ENCODE data around the gene SCUBE3.

DNA sequence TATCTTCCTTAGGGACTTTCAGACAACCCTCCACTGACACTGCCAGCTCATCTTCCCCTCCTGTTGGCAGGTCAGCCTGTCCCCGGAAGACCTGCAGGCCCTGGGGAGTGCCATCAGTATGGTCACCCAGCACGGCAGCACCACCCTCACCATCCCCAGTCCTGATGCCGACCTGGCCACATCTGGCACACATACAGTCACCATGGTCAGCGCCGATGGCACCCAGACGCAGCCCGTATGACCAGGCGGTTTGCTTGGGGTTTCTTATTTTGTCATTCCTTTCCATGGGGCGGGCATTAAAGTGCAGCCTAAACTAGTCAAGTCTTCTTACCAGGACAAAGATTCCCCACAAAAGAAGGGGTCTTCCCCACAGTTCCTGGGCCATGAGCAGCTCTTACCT, 79.9 kb downstream of the SCUBE3 start:
- TF ChIP-seq, protein P1, sequence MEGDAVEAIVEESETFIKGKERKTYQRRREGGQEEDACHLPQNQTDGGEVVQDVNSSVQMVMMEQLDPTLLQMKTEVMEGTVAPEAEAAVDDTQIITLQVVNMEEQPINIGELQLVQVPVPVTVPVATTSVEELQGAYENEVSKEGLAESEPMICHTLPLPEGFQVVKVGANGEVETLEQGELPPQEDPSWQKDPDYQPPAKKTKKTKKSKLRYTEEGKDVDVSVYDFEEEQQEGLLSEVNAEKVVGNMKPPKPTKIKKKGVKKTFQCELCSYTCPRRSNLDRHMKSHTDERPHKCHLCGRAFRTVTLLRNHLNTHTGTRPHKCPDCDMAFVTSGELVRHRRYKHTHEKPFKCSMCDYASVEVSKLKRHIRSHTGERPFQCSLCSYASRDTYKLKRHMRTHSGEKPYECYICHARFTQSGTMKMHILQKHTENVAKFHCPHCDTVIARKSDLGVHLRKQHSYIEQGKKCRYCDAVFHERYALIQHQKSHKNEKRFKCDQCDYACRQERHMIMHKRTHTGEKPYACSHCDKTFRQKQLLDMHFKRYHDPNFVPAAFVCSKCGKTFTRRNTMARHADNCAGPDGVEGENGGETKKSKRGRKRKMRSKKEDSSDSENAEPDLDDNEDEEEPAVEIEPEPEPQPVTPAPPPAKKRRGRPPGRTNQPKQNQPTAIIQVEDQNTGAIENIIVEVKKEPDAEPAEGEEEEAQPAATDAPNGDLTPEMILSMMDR (IDR thresholded peaks at IDR 0.05; ENCODE audit: poor library complexity, severe bottlenecking): no peak
- TF ChIP-seq, protein P2, sequence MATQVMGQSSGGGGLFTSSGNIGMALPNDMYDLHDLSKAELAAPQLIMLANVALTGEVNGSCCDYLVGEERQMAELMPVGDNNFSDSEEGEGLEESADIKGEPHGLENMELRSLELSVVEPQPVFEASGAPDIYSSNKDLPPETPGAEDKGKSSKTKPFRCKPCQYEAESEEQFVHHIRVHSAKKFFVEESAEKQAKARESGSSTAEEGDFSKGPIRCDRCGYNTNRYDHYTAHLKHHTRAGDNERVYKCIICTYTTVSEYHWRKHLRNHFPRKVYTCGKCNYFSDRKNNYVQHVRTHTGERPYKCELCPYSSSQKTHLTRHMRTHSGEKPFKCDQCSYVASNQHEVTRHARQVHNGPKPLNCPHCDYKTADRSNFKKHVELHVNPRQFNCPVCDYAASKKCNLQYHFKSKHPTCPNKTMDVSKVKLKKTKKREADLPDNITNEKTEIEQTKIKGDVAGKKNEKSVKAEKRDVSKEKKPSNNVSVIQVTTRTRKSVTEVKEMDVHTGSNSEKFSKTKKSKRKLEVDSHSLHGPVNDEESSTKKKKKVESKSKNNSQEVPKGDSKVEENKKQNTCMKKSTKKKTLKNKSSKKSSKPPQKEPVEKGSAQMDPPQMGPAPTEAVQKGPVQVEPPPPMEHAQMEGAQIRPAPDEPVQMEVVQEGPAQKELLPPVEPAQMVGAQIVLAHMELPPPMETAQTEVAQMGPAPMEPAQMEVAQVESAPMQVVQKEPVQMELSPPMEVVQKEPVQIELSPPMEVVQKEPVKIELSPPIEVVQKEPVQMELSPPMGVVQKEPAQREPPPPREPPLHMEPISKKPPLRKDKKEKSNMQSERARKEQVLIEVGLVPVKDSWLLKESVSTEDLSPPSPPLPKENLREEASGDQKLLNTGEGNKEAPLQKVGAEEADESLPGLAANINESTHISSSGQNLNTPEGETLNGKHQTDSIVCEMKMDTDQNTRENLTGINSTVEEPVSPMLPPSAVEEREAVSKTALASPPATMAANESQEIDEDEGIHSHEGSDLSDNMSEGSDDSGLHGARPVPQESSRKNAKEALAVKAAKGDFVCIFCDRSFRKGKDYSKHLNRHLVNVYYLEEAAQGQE (IDR thresholded peaks at IDR 0.05; ENCODE audit: borderline replicate concordance): no peak
- TF ChIP-seq SMC3 (conservative IDR thresholded peaks at IDR 0.05; ENCODE audit: poor library complexity): no peak
- no peak for TF ChIP-seq POLR2AphosphoS5 (IDR thresholded peaks at IDR 0.05)
- TF ChIP-seq EZH2 (IDR thresholded peaks at IDR 0.05; ENCODE audit: borderline replicate concordance, insufficient read depth, low read length, poor library complexity, severe bottlenecking): no peak
- no peak for TF ChIP-seq TAF1 (IDR thresholded peaks at IDR 0.05; ENCODE audit: low read depth)
- TF ChIP-seq EP300 (conservative IDR thresholded peaks at IDR 0.05; ENCODE audit: poor library complexity, severe bottlenecking): no peak
- no peak for TF ChIP-seq MXI1 (conservative IDR thresholded peaks at IDR 0.05; ENCODE audit: poor library complexity, severe bottlenecking)
- no peak for TF ChIP-seq RAD21 (conservative IDR thresholded peaks at IDR 0.05)
